22Rv1 (cell line): Measurements from ENCODE around the gene SCN1B.
"Not testable (repeated sequence)": the region's sequence is repeated elsewhere in the genome, so short reads cannot be mapped to it uniquely, and the experiment has no call there.

Experiments
- H3K27ac ChIP-seq: fragments of 450-650 bp; 2 replicates; pipeline ENCODE4 v1.5.1; 2017
- ZFX ChIP-seq: fragments of 450-650 bp; IDR thresholded peaks from 2 replicates; pipeline ENCODE4 v1.6.1; 2017; ENCODE audit warnings: antibody characterized with exemption, borderline replicate concordance
- TF ChIP-seq, protein P1 (sequence below): fragments of 450-650 bp; IDR thresholded peaks from 2 replicates; pipeline ENCODE4 v1.5.1; 2017; ENCODE audit warnings: mild to moderate bottlenecking

Gene SCN1B

DNA sequence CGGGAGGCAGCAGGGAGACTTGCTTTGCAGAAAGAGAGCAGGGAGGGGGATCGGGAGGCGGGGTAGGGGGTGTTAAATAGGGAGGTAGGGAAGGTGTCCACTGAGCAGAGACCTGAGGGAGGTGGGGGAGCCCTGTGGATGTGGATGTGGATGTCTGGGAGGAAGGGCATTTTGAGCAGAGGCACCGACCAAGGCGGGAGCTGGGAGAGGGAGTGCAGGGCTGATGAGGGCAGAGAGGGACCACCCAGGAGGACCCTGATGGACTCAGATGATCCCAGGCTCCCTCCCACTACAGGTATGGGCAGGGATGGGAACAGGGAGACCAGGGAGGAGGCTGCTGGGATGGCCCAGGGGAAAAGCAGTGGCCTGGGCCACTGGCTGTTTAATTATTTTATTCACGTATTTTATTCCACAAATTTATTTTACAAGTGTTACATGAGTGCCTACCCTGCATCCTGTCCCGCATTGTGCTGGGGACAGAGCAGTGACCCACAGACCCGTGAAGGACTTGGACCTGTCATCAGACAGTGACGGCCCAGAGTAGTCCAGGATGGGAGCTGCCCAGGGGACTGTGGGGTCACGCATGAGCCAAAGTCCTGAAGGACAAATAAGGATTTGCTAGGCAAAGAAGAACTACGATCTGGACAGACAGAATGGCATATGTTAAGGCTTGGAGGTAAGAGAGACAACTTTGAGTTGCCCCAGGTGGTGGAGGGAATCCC, 24.9 kb upstream of the SCN1B start:
- no peak for TF ChIP-seq ZFX
- TF ChIP-seq, protein P1, sequence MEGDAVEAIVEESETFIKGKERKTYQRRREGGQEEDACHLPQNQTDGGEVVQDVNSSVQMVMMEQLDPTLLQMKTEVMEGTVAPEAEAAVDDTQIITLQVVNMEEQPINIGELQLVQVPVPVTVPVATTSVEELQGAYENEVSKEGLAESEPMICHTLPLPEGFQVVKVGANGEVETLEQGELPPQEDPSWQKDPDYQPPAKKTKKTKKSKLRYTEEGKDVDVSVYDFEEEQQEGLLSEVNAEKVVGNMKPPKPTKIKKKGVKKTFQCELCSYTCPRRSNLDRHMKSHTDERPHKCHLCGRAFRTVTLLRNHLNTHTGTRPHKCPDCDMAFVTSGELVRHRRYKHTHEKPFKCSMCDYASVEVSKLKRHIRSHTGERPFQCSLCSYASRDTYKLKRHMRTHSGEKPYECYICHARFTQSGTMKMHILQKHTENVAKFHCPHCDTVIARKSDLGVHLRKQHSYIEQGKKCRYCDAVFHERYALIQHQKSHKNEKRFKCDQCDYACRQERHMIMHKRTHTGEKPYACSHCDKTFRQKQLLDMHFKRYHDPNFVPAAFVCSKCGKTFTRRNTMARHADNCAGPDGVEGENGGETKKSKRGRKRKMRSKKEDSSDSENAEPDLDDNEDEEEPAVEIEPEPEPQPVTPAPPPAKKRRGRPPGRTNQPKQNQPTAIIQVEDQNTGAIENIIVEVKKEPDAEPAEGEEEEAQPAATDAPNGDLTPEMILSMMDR, result no peak
- no peak overlapping the region for H3K27ac ChIP-seq

DNA sequence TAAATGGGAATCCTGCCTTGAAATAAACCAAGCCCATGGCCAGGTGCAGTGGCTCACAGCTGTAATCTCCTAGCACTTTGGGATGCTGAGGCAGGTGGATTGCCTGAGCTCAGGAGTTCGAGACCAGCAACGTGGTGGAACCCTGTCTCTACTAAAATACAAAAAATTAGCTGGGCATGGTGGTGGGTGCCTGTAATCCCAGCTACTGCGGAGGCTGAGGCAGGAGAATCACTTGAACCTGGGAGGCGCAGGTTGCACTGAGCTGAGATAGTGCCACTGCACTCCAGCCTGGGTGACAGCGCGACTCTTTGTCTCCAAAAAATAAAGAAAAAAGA, 24.3 kb upstream of the SCN1B start:
- H3K27ac ChIP-seq, result peak overlapping the region; percentile 31

DNA sequence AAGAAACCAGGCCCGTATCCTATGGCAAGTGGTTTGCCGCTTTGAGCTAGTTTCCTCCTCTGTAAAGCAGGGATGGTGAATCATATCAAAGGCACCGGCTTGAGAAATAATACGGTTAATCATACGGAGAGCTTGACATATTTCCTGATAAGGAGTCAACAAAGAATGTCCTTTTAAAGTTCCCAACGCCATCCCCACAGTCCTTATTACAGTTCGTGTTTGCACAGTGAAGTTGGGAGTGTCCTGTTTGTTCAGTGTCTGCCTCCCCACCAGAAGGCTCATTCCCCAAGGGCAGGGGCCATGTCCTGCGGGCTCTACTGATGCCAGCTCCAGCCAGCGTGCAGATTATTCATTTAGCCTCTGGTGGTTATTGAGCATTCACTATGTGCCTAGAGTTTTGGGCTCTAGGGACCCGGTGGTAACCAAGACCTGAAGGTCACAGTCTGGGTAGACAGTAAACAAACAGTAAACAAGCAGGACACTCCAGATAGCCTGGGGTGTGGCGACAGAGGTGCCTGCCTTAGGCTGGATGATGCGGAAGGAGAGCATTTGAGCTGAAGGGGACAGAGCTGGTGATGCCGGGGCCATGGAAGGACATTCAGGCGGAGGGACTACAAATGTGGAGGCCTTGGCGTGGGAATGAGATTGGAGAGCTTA, 23.8 kb upstream of the SCN1B start:
- TF ChIP-seq ZFX, result no peak
- TF ChIP-seq, protein P1, result no peak
- peak overlapping the region; percentile 31 for H3K27ac ChIP-seq

DNA sequence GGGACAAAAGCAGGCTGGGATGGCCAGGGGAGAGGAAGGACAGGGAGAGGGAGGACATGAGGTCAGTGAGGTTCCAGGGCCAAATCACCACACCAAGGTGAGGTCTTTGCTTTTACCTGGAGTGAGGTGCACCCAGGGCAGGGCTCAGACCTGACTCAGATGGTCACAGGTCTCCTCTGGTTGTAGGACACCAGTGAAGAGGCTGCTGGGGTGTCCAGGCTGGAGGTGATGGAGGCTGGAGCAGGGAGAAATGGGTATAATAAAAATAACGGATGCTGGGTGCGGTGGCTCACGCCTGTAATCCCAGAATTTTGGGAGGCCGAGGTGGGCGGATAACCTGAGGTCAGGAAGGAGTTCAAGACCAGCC, 23.3 kb upstream of the SCN1B start:
- TF ChIP-seq, protein P1, result no peak
- TF ChIP-seq ZFX, result no peak
- peak overlapping the region; percentile 31 for H3K27ac ChIP-seq

DNA sequence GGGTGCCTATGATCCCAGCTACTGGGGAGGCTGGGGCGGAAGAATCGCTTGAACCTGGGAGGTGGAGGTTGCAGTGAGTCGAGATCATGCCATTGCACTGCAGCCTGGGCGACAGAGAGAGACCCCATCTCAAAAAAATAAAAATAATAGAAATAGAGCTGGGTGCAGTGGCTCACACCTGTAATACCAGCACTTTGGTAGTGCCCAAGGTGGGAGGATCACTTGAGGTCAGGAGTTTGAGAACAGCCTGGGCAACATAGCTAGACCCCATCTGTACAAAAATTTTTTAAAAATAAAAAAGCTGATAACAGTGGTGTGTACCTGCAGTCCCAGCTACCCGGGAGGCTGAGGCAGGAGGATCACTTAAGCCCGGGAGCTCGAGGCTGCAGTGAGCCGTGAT, 22.8 kb upstream of the SCN1B start:
- H3K27ac ChIP-seq, result not testable (repeated sequence)

DNA sequence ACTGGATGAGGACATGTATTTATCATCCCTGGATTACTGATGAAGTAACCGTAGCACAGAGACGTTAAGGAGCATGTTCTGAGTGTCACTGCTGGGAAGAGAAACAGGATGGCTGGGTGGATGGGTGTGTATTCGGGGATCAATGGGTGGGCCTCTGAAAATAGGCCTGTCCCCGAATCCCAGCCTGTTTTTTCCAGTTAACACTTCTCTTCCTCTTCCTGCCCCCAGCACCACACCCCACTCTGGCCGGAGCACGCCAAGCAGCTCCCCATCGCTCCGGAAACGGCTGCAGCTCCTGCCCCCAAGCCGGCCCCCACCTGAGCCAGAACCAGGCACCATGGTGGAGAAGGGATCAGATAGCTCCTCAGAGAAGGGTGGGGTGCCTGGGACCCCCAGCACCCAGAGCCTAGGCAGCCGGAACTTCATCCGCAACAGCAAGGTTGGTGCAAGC, 21.4 kb upstream of the SCN1B start:
- no peak overlapping the region for H3K27ac ChIP-seq
- TF ChIP-seq ZFX, result no peak
- TF ChIP-seq, protein P1, result no peak

DNA sequence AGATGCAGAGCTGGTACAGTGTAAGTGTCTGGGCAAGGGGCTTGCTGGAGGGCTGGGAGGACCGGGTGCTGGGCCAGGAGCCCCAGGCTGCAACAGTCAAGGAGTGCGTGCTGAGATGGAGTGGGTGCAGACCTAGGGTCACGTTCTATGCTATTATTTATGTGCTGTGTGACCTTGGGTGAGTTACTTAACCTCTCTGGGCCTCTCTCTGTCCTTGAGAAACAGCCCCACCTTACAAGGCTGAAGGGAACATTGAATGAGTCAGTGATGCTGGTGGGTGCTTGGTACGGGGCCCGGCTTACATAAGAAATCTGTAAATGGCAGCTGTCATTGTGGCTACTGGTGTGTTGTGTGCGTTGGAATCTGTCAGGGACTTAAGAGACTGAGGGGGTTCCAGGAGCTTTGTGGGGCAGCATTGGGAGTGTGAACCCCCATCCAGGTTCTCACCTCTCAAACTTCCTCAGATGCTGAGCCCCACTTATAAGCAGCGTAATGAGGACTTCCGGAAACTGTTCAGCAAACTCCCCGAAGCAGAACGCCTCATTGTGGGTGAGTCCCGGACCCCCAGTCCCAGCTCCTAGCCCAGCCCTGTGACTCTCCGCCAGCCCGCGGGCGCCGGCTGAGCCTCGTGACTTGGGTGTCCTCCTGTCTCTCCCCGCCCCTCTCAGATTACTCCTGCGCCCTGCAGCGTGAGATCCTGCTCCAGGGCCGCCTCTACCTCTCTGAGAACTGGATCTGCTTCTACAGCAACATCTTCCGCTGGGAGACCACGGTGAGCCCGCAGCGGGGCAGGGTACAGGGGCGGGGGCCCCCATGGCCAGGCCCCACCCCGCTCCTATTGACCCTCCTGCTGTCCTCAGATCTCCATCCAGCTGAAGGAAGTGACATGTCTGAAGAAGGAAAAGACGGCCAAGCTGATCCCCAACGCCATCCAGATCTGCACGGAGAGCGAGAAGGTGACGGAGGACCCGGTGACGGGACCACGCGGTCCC, 20.6 kb upstream of the SCN1B start:
- no peak overlapping the region for H3K27ac ChIP-seq
- no peak for TF ChIP-seq ZFX
- TF ChIP-seq, protein P1, result no peak

DNA sequence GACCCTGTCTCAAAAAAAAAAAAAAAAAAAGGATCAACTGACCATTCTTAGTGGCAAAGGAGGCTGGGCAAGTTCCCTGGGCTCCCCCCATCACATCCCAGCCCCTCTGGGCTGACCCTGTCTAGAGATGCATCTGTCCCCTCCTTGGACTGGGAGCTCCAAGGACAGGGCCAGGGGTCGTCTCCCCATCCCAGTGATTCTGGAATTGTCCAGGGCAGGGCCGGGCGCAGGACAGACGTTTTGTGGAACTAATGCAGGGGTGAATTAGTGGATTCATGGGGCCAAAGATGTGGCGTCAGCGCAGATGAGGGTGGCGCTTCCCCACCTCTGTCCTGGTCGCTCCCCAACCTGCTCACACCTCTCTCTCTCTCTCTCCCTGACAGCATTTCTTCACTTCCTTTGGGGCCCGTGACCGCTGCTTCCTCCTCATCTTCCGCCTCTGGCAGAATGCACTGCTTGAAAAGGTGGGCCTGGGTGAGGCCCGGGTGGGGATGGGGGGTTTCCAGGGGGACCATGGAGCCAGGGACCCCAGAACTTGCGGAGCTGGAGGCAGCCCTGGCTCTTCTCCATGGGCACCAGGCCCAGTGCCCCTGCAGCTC, 19.1 kb upstream of the SCN1B start:
- TF ChIP-seq, protein P1, result no peak
- no peak for TF ChIP-seq ZFX
- no peak overlapping the region for H3K27ac ChIP-seq
